Esophagus (tissue), 2 donors: Measurements from ENCODE around the gene CSRP1. TPM values are rescaled to one million over a fixed set of nuclear protein-coding genes. Genes with fewer than 3 reads are reported as not detected.
A peak's percentile ranks its signal among the peaks of the same experiment; 100 is the strongest.
"Not testable (repeated sequence)": the region's sequence is repeated elsewhere in the genome, so short reads cannot be mapped to it uniquely, and the experiment has no call there.

Source experiments
- H3K27ac ChIP-seq, 2 donors: one replicate each; pipeline ENCODE4 v1.5.1; 2013; ENCODE audit warnings: low read depth in 2 of 2, mild to moderate bottlenecking in 2 of 2, inconsistent platforms in 1 of 2, low read length in 1 of 2, moderate library complexity in 1 of 2
- H3K27me3 ChIP-seq, 2 donors: one replicate each; pipeline ENCODE4 v1.6.1; 2013; ENCODE audit warnings: low read length in 2 of 2, control low read depth in 1 of 2, mild to moderate bottlenecking in 1 of 2; ENCODE audit not compliant: insufficient read depth in 2 of 2, control insufficient read depth in 1 of 2
- H3K36me3 ChIP-seq, 2 donors: one replicate each; pipeline ENCODE4 v1.6.1; 2013; ENCODE audit warnings: low read length in 1 of 2; ENCODE audit not compliant: control insufficient read depth in 2 of 2, insufficient read depth in 2 of 2
- H3K4me1 ChIP-seq, 2 donors: one replicate each; pipeline ENCODE4 v1.6.1; 2013; ENCODE audit warnings: low read length in 1 of 2; ENCODE audit not compliant: control insufficient read depth in 2 of 2, insufficient read depth in 2 of 2
- H3K4me3 ChIP-seq, 2 donors: one replicate each; pipeline ENCODE4 v1.5.1; 2013; ENCODE audit warnings: low read length in 2 of 2, mild to moderate bottlenecking in 2 of 2, low read depth in 1 of 2, moderate library complexity in 1 of 2
- H3K9me3 ChIP-seq, 2 donors: one replicate each; pipeline ENCODE4 v1.6.1; 2013; ENCODE audit warnings: mild to moderate bottlenecking in 2 of 2, low read depth in 1 of 2, low read length in 1 of 2, moderate library complexity in 1 of 2; ENCODE audit not compliant: control insufficient read depth in 2 of 2, insufficient read depth in 1 of 2
- WGBS, 2 donors: extraction: QIAGEN DNeasy Blood & Tissue Kit; methylation state at CpG; one replicate each; pipeline ENCODE4 v1.1.7; 2013; 5-methylcytosine and 5-hydroxymethylcytosine counted together
- polyA plus RNA-seq, 2 donors: library from polyadenylated mRNA; stranded (reverse); fragments of 200-250 nt; gene quantifications; one replicate each; pipeline ENCODE4 v1.2.3, GENCODE V29; 2013
- donor health status: healthy with polysubstance abuse.
- donor health status: Bipolar disorder and iron deficiency.

Gene CSRP1
- polyA plus RNA-seq, 2 donors, result 174 to 333 TPM

GRCh38 chr1:201481761-201482493 is 25.0 kb downstream of the CSRP1 start:
- H3K9me3 ChIP-seq, result no peaks in the 10 kb centered on the region
- H3K36me3 ChIP-seq, result peaks cover 4 to 19% of the 10 kb centered on the region in 2 donors
- peaks cover 0 to 6% of the 10 kb centered on the region in 2 donors for H3K4me1 ChIP-seq
- peak overlapping the region; percentile 75 to 98 for H3K27ac ChIP-seq
- no peaks in the 10 kb centered on the region for H3K27me3 ChIP-seq
- 7 to 10% methylated on average over 34 to 35 of the region's 35 CpGs for WGBS, 2 donors
- H3K4me3 ChIP-seq, result peak overlapping the region; percentile 20 to 24

- 3 to 7% methylated on average over 17 of the region's 17 CpGs for WGBS, 2 donors
- Histone ChIP-seq H3K9me3 (no peaks in the 10 kb centered on the region), H3K4me1 (peaks cover 0 to 8% of the 10 kb centered on the region in 2 donors), H3K27ac (peak overlapping the region; percentile 75 to 98), H3K4me3 (peak overlapping the region in 1 of 2 donors; percentile 20), H3K36me3 (peaks cover 4 to 19% of the 10 kb centered on the region in 2 donors), H3K27me3 (no peaks in the 10 kb centered on the region)
These were observed 25.9 kb downstream of the CSRP1 start for GRCh38 chr1:201481004-201481380.

GRCh38 chr1:201480231-201481003 is 26.5 kb downstream of the CSRP1 start:
- WGBS, 2 donors, result 4% methylated on average over 37 of the region's 37 CpGs
- H3K4me3 ChIP-seq, result peak overlapping the region in 1 of 2 donors; percentile 38

GRCh38 chr1:201479201-201479730 is 27.7 kb downstream of the CSRP1 start:
- 40 to 70% methylated on average over 4 of the region's 4 CpGs for WGBS, 2 donors
- Histone ChIP-seq H3K4me3 (no peak overlapping the region), H3K36me3 (peaks cover 3 to 5% of the 10 kb centered on the region in 2 donors), H3K27ac (peak overlapping the region; percentile 66 to 95), H3K4me1 (peaks cover 2 to 13% of the 10 kb centered on the region in 2 donors), H3K9me3 (no peaks in the 10 kb centered on the region), H3K27me3 (no peaks in the 10 kb centered on the region)

More at GRCh38 chr1:201480231-201481003, 26.5 kb downstream of the CSRP1 start:
- Histone ChIP-seq H3K9me3 (no peaks in the 10 kb centered on the region), H3K27ac (peak overlapping the region; percentile 75 to 98), H3K36me3 (peaks cover 4 to 16% of the 10 kb centered on the region in 2 donors), H3K4me1 (peaks cover 0 to 11% of the 10 kb centered on the region in 2 donors), H3K27me3 (no peaks in the 10 kb centered on the region)

- H3K4me3 ChIP-seq, H3K36me3 ChIP-seq, H3K27me3 ChIP-seq, H3K9me3 ChIP-seq: not testable (repeated sequence)
- peaks cover 2 to 13% of the 10 kb centered on the region in 2 donors for H3K4me1 ChIP-seq
- H3K27ac ChIP-seq, result peak overlapping the region; percentile 66 to 95
- WGBS, 2 donors, result 87% methylated on average over 3 of the region's 3 CpGs
These were observed 28.3 kb downstream of the CSRP1 start for GRCh38 chr1:201478666-201479065.

GRCh38 chr1:201476670-201477344 is 30.1 kb downstream of the CSRP1 start:
- Histone ChIP-seq H3K36me3 (no peaks in the 10 kb centered on the region), H3K4me1 (peaks cover 2 to 14% of the 10 kb centered on the region in 2 donors), H3K9me3 (no peaks in the 10 kb centered on the region), H3K27ac (peak overlapping the region; percentile 85 to 96), H3K4me3 (no peak overlapping the region), H3K27me3 (no peaks in the 10 kb centered on the region)
- 51 to 55% methylated on average over 6 of the region's 6 CpGs for WGBS, 2 donors

- no peaks in the 10 kb centered on the region for H3K27me3 ChIP-seq
- H3K4me1 ChIP-seq, result peaks cover 2 to 13% of the 10 kb centered on the region in 2 donors
- no peaks in the 10 kb centered on the region for H3K9me3 ChIP-seq
- WGBS, 2 donors, result 45 to 57% methylated on average over 8 of the region's 8 CpGs
- H3K27ac ChIP-seq, result peak overlapping the region; percentile 85 to 96
- no peaks in the 10 kb centered on the region for H3K36me3 ChIP-seq
- no peak overlapping the region for H3K4me3 ChIP-seq
These were observed 30.8 kb downstream of the CSRP1 start for GRCh38 chr1:201475915-201476669.

- Histone ChIP-seq H3K36me3 (no peaks in the 10 kb centered on the region), H3K27ac (peak overlapping the region in 1 of 2 donors; percentile 64), H3K9me3 (no peaks in the 10 kb centered on the region), H3K4me1 (peaks cover 2 to 13% of the 10 kb centered on the region in 2 donors), H3K4me3 (no peak overlapping the region), H3K27me3 (no peaks in the 10 kb centered on the region)
- WGBS, 2 donors, result 49 to 58% methylated on average over 2 of the region's 2 CpGs
These were observed 31.8 kb downstream of the CSRP1 start for GRCh38 chr1:201475130-201475529.
